ENCODE measurements around the gene TAF4B. TPM values are rescaled to one million over a fixed set of nuclear protein-coding genes. Genes with fewer than 3 reads are reported as not detected.

The TAF4B gene
- polyA plus RNA-seq, 3 donors: 0.64 to 1.2 (median 0.92) TPM

- no peak overlapping the region for H3K9ac ChIP-seq (ENCODE audit: insufficient read depth, low read length, poor library complexity, severe bottlenecking)
- H3K36me3 ChIP-seq (replicated peaks in 1 of 2; ENCODE audit: control insufficient read depth in 1 of 2, insufficient read depth in 2 of 2, low read length in 2 of 2): no peaks in the 10 kb centered on the region
- H3K27ac Mint-ChIP-seq: no peak overlapping the region
- DNase-seq: no peak
- no peak for TF ChIP-seq CTCF (IDR thresholded peaks at IDR 0.05)
- peaks cover 0 to 2% (median 0%) of the 10 kb centered on the region in 7 donors for H3K9me3 Mint-ChIP-seq
- no peaks in the 10 kb centered on the region for H3K27me3 ChIP-seq (ENCODE audit: control insufficient read depth in 2 of 2, insufficient read depth in 2 of 2, low read length in 2 of 2)
- no peaks in the 10 kb centered on the region for H4K20me1 ChIP-seq (ENCODE audit: insufficient read depth, low read length)
- no peak overlapping the region for H3K27ac ChIP-seq (ENCODE audit: low read depth in 1 of 2, low read length in 2 of 2)
- no peaks in the 10 kb centered on the region for H3K4me1 Mint-ChIP-seq
- WGBS (ENCODE audit: insufficient coverage): 85% methylated on average over 3 of the region's 4 CpGs
- no peak overlapping the region for H3K4me2 ChIP-seq (replicated peaks; ENCODE audit: extremely low read depth, low read length, poor library complexity, severe bottlenecking)
- H3K27me3 Mint-ChIP-seq (ENCODE audit: low read depth in 3 of 3): peaks cover 0 to 2% (median 2%) of the 10 kb centered on the region in 3 donors
- intact Hi-C loops (cut with micrococcal nuclease): no loop called here
- no peaks in the 10 kb centered on the region for H3K79me2 ChIP-seq (ENCODE audit: insufficient read depth, low read length)
- no peak overlapping the region for H3K4me3 ChIP-seq (replicated peaks in 1 of 3; ENCODE audit: low read depth in 2 of 3, low read length in 3 of 3)
- no peaks in the 10 kb centered on the region for H3K36me3 Mint-ChIP-seq
- H3K4me3 Mint-ChIP-seq: no peak overlapping the region
- no peaks in the 10 kb centered on the region for H3K9me3 ChIP-seq (replicated peaks in 1 of 2; ENCODE audit: control insufficient read depth in 1 of 2, insufficient read depth in 1 of 2, low read length in 2 of 2)
- H3K4me1 ChIP-seq (ENCODE audit: control insufficient read depth in 1 of 2, insufficient read depth in 2 of 2, low read length in 2 of 2): no peaks in the 10 kb centered on the region
- no peak overlapping the region for H2AFZ ChIP-seq (ENCODE audit: insufficient read depth, low read depth, low read length, poor library complexity, severe bottlenecking)
Observed at GRCh38 chr18:26409091-26409490, 182.8 kb downstream of the TAF4B start.

- 80% methylated on average over 2 of the region's 4 CpGs for WGBS (ENCODE audit: insufficient coverage)
- H3K9me3 ChIP-seq (replicated peaks in 1 of 2; ENCODE audit: control insufficient read depth in 1 of 2, insufficient read depth in 1 of 2, low read length in 2 of 2): no peaks in the 10 kb centered on the region
Observed at GRCh38 chr18:26414901-26415440, 188.7 kb downstream of the TAF4B start.

More at GRCh38 chr18:26414901-26415440, 188.7 kb downstream of the TAF4B start:
- Histone ChIP-seq H3K27ac (ENCODE audit: low read depth in 1 of 2, low read length in 2 of 2) (no peak overlapping the region), H3K27me3 (ENCODE audit: control insufficient read depth in 2 of 2, insufficient read depth in 2 of 2, low read length in 2 of 2) (no peaks in the 10 kb centered on the region), H3K36me3 (replicated peaks in 1 of 2; ENCODE audit: control insufficient read depth in 1 of 2, insufficient read depth in 2 of 2, low read length in 2 of 2) (no peaks in the 10 kb centered on the region), H3K4me3 (replicated peaks in 1 of 3; ENCODE audit: low read depth in 2 of 3, low read length in 3 of 3) (no peak overlapping the region), H4K20me1 (ENCODE audit: insufficient read depth, low read length) (no peaks in the 10 kb centered on the region), H3K9ac (ENCODE audit: insufficient read depth, low read length, poor library complexity, severe bottlenecking) (no peak overlapping the region), H3K4me1 (ENCODE audit: control insufficient read depth in 1 of 2, insufficient read depth in 2 of 2, low read length in 2 of 2) (no peaks in the 10 kb centered on the region), H2AFZ (ENCODE audit: insufficient read depth, low read depth, low read length, poor library complexity, severe bottlenecking) (no peak overlapping the region), H3K4me2 (replicated peaks; ENCODE audit: extremely low read depth, low read length, poor library complexity, severe bottlenecking) (no peak overlapping the region), H3K79me2 (ENCODE audit: insufficient read depth, low read length) (no peaks in the 10 kb centered on the region)
- intact Hi-C loops (cut with micrococcal nuclease): no loop called here
- Mint-ChIP-seq H3K9me3 (peaks cover 0 to 4% (median 0%) of the 10 kb centered on the region in 7 donors), H3K27ac (no peak overlapping the region), H3K36me3 (no peaks in the 10 kb centered on the region), H3K4me1 (no peaks in the 10 kb centered on the region), H3K27me3 (ENCODE audit: low read depth in 3 of 3) (peaks cover 0 to 2% (median 2%) of the 10 kb centered on the region in 3 donors), H3K4me3 (no peak overlapping the region)
- no peak for DNase-seq
- TF ChIP-seq CTCF (IDR thresholded peaks at IDR 0.05): no peak
